Stimulated activated CD4-positive, alpha-beta T cell treated with anti-CD3 and anti-CD28 coated beads, Interleukin-1b, Interleukin-23, amount 100 ng/mL, for 24 hours (primary cell): ENCODE results near the gene UNC13D.
"Not testable (repeated sequence)": the region's sequence is repeated elsewhere in the genome, so short reads cannot be mapped to it uniquely, and the experiment has no call there.

Experiments
- DNase-seq, 4 experiments: peaks; one replicate each; pipeline ENCODE4 v3.0.0-alpha.2; 2020; ENCODE audit warnings: low read depth in 4 of 4, low spot score in 1 of 4

Gene UNC13D

DNA sequence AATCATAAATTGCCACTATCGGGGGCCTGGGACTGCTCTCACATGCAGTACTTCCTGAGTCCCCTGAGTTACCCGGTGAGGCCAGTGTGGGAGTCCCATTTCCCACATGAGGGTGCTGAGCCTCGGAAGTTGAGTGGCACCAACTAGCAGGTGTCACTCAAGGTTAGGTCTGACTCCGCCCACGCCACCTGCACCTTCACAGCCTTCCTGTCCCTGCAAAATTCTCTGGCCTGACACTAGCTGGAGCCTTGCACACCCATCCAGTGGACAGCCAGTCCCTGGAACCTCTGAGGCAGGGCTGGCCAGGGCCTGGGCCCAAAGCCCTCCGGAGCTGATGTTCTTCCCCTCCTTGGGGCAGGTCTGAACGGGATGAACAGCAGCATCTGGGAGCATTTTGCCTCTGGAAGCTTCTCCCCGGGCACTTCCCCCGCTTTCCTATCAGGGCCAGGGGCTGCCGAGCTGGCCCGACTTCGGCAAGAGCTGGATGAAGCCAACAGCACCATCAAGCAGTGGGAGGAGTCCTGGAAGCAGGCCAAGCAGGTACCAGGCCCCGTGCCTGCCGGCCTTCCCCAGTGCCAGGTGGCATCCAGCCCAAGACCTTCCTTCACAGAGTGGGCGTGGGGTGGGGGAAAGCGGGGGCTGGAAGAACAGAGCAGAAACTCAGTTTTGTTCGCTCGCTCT lies 21.9 kb downstream of the UNC13D start:
- no peak for DNase-seq

- DNase-seq = no peak
These were observed 22.7 kb downstream of the UNC13D start for GRCh38 chr17:75821552-75821951.

DNA sequence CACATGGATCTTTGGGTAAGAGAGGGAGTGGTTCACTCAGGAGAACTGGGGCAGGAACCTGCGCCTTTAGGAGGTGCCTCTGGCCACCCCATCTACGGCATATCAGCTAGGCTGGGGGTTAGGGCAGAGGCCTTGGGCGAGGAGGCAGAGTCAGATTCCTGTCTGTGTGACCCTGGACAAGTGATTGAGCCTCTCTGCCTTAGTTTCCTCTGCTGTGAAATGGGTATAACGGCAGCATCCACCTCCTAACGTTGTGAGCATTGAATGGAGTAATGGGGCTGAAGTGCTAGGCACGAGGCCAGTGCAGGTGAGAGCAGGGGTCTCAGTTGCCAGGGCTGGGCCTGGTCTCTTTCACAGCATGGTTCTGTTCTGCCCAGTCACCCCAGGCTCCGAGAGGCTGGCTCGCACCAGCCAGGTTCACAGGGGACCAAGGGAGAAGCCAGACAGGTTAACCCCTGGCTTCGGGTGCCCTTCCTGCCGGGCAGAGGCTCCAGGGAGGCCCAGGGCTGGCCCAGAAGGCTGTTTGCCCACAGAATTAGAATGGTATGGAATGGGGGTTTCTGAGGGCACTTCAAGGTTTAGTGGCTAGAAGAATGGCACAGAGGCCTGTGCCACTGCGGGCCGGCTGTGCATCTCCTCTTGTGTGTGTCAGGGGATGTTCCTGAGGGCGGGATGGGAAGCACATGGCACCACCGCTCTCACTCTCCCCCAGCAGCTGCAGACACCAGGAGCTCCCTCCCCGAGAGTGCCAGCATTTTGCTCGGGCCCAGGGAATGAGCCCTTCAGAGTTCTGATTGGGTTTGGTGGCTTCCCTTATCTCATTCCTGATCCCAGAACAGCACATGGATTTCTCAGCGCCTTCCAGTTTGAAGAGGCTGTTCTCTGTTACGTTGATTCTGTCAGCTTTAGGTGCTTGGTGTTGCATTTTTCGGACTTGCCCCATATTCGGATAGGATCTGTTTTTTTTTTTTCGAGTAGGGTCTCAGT lies 23.8 kb downstream of the UNC13D start:
- no peak for DNase-seq

GRCh38 chr17:75819678-75820077 lies 24.5 kb downstream of the UNC13D start:
- no peak for DNase-seq

- DNase-seq = no peak
These were observed 25.1 kb downstream of the UNC13D start for GRCh38 chr17:75819116-75819515.

DNA sequence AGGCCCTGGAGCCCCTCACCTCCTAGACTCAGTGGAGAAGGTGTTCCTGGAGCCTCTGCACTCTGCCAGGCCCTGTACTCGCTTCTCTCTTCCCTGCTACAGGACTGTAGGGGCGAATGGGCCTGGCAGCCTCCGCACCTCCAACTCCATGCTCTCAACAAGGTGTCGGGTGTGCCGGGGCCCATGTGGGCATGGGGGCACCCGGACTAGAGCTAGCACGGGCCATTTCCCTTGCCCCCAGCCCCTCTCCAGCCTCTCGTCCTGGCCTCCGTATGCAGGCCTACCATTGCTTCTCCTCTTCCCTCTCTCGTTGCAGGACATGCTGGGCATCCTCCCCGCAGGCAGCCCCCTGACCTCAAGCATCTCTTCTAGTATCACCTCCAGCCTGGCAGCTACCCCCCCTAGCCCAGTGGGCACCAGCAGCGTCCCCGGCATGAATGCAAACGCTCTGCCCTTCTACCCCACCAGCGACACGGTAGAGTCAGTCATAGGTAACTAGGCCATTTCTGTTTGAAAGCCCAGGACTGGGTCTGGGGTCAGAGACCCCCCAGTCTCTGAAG lies 25.8 kb downstream of the UNC13D start:
- DNase-seq = no peak

- no peak for DNase-seq
These were observed 26.6 kb downstream of the UNC13D start for GRCh38 chr17:75817571-75817970.

- no peak for DNase-seq
These were observed 27.5 kb downstream of the UNC13D start for GRCh38 chr17:75816693-75817092.

- DNase-seq = no peak
These were observed 28.8 kb downstream of the UNC13D start for GRCh38 chr17:75815399-75815798.

GRCh38 chr17:75814900-75815373 lies 29.3 kb downstream of the UNC13D start:
- no peak for DNase-seq

- DNase-seq = no peak
These were observed 30.2 kb downstream of the UNC13D start for GRCh38 chr17:75814021-75814395.

- DNase-seq = no peak
These were observed 30.9 kb downstream of the UNC13D start for GRCh38 chr17:75813081-75814020.

DNA sequence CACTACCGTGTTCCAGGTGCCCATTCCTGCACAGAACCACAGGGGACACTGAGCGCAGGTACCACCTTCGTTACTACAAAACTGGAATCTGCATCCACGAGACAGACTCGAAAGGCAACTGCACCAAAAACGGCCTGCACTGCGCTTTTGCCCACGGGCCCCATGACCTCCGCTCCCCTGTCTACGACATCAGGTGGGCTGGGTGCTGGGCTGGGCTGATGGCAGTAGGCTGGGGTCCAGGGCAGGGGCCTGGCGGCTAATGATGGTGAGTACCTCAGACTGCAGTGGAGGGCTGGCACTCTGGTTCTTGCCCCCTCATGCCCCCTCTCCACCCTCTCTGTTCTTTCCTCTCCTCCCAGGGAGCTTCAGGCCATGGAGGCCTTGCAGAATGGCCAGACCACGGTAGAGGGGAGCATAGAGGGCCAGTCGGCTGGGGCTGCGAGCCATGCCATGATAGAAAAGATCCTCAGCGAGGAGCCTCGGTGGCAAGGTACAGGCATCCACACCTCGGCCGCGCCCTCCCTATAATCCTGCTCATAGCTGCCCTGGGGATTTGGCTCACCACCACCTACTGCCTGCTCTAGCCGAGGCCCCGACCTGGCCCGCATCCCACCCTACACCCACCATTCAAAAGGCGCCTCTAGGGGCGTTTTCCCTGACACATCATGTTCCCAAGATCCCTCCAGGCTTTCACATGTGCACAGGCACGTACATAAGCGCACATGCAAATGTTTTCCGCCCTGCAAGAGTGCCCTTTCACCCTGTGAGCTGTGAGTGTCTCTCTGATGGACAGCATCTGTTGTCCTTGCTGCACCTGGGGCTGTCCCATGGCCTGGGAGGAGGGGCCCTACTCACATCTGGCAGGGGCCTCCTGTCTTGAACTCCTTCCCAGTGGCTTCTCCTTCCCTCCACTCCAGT lies 31.8 kb downstream of the UNC13D start:
- DNase-seq = no peak

DNA sequence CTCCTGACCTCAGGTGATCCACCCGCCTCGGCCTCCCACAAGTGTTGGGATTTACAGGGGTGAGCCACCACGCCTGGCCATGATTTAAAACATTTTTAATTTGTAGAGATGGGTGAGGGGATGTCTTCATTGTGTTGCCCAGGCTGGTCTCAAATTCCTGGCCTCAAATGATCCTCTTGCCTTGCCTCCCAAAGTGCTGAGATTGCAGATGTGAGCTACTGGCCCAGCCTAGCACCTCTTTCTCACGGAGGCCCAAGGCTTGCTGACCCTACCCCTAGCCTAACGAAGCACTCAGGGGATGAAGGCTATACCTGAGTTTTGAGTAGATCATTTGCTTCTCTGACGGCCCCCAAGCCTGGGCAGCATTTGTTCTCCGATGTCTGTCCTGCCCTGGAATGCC lies 33.0 kb downstream of the UNC13D start:
- no peak for DNase-seq

DNA sequence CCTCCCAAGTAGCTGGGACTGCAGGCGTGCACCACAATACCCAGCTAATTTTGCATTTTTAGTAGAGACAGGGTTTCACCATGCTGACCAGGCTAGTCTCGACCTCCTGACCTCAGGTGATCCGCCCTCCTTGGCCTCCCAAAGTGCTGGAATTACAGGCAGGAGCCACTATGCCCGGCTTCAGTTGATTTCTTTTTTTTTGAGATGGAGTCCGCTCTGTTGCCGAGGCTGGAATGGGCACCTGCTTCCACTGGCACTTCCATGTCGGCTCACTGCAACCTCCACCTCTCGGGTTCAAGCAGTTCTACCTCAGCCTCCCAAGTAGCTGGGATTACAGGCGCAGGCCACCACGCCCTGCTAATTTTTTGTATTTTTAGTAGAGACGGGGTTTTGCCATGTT lies 33.4 kb downstream of the UNC13D start:
- not testable (repeated sequence) for DNase-seq

DNA sequence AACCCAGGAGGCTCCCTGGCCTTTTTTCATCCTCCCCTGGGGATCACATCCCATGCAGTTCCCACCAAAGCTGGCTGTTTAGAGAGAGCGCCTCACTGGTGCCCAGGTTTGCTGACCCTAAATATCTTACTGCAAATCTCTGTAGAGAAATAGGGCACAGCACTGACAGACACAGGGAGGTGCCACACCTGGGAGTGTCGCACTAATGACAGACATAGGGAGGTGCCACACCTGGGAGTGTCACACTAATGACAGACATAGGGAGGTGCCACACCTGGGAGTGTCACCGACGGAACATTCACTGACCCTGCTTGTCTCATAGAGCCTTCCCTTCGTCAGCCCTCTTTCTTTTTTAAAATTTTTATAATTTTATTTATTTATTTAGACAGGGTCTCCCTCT lies 34.0 kb downstream of the UNC13D start:
- no peak for DNase-seq

DNA sequence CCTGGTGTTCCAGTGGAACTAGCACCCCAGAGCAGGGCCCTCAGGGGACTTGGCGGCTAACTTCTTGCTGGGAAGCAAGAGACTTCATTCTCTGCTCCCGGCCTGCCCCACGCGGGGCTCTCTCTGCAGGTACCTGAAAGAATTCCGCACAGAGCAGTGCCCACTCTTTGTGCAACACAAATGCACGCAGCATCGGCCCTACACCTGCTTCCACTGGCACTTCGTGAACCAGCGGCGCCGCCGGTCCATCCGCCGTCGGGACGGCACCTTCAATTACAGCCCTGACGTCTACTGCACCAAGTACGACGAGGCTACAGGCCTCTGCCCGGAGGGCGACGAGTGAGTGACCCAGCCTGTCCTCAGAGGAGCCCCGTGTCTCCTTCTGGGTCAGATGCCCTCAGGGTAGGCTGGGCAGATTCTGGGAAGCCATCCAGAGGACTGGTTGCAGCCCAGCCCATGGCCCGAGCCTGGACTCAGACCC lies 34.5 kb downstream of the UNC13D start:
- no peak for DNase-seq

DNA sequence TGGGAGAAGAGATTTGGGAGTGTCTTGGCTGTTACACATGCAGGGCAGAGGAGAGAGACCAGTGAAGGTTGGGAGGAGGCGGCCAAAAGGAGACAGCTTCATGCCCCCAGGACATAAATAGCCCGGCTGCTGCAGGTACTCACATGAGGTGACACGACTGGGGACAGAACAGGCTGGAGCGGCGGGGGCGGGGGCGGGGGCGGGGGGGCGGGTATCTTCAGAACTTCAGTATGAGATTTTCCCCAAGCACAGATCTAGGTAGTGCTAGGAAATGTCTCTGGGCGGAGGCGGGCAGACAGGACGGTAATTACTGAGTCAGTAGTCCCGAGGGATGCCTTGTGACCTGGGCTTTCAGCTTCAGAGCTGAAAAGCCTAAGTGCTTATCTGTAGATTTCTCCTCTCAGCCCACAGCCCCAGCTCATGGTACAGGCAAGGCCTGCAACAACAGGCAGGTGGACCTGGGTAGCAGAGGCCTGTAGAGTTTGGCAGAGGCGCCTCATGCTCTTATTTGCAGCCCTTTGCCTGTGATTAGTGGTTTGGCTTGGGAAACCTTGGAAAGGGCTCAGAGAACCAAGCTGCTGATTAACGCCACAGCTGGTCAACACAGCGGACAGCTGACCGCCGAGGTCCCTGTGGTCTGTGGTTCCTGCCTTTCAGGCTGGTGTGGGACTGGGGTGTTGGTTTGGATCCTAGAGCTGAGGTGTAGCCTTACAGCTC lies 35.1 kb downstream of the UNC13D start:
- DNase-seq = no peak

DNA sequence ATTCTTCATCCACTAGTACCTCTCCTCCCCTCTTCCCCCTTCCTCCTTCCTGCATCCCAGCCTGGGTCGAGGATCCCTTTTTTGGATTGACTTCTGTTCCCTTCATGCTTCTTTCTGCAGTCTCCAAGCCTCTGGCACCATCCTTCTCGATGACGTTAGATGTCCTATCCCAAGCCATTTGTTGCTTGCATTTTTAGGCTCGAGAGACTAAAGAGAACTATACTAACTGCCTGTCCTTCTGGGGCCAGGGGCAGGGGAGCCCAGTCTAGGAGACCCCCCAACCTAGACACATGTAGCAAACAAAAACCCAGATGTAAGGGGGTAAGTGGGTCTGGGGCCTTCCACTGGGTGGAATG lies 35.7 kb downstream of the UNC13D start:
- DNase-seq = no peak
